HCT116 (cell line): Measurements from ENCODE around the gene DCUN1D1. TPM values are rescaled to one million over a fixed set of nuclear protein-coding genes. Genes with fewer than 3 reads are reported as not detected.
"Not testable (repeated sequence)": the region's sequence is repeated elsewhere in the genome, so short reads cannot be mapped to it uniquely, and the experiment has no call there.

Experiments used
- ATAC-seq: fragments of 200-7000 bp; cut with Tn5 transposase; 2 replicates; pipeline ENCODE4 v1.9.1; 2020; ENCODE audit warnings: mild to moderate bottlenecking, moderate library complexity
- BruUV-seq: library from RNA; stranded (reverse); fragments of 400-500 nt; replicated peaks from 2 replicates; lab custom pipeline; 2021; lab: Mats Ljungman, UMichigan
- CTCF ChIA-PET: fragments of 300-600 bp; sonication (Branson Sonifier 250); formaldehyde crosslinking; loops from one replicate; lab custom pipeline; 2021; ENCODE audit warnings: antibody characterized with exemption; lab: Charles Lee
- POLR2A ChIA-PET: fragments of 300-600, 350-600 bp; sonication (Branson Sonifier 250); formaldehyde crosslinking; loops from one replicate; lab custom pipeline; 2021; ENCODE audit warnings: antibody characterized with exemption; lab: Charles Lee
- RAD21 ChIA-PET, 2 experiments: fragments of 300-600 bp; sonication (Branson Sonifier 250); formaldehyde crosslinking; loops; one replicate each; lab custom pipeline; 2023; ENCODE audit warnings: low total read pairs in 2 of 2; ENCODE audit not compliant: uncharacterized antibody in 2 of 2, unreplicated experiment in 2 of 2, low non-redundant PET in 1 of 2; lab: Charles Lee
- DNase-seq: peaks from one replicate; pipeline ENCODE4 v3.0.0-alpha.2; 2010; ENCODE audit warnings: low read depth, low spot score
- H2AFZ ChIP-seq: fragments of 200-600 bp; shearing (Covaris generic), sonication (generic); 2 replicates; pipeline ENCODE4 v1.6.1; 2017; ENCODE audit warnings: low read depth, mixed run types, mixed read lengths, antibody characterized with exemption, low read length; ENCODE audit not compliant: poor library complexity, severe bottlenecking
- H3K27ac ChIP-seq: 2 replicates; pipeline ENCODE4 v1.5.1; 2012; ENCODE audit warnings: low read depth, low read length
- H3K27me3 ChIP-seq: fragments of 200-600 bp; sonication (generic); 2 replicates; pipeline ENCODE4 v1.6.1; 2016; ENCODE audit warnings: mixed run types, low read length, mixed read lengths; ENCODE audit not compliant: insufficient read depth
- H3K36me3 ChIP-seq, 2 experiments: fragments of 200-500 bp in 1 of 2; fragments of 200-600 bp in 1 of 2; sonication (Bioruptor generic) in 1 of 2; sonication (generic) in 1 of 2; 2 replicates each; pipeline versions ENCODE4 v1.5.1 to v1.6.1; 2014 to 2016; ENCODE audit warnings: low read length in 2 of 2, inconsistent platforms in 1 of 2, mixed read lengths in 1 of 2, mixed run types in 1 of 2; ENCODE audit not compliant: insufficient read depth in 2 of 2, control insufficient read depth in 1 of 2
- H3K4me1 ChIP-seq, 2 experiments: fragments of 200-600 bp in 1 of 2; sonication (generic) in 1 of 2; 2 replicates each; pipeline versions ENCODE4 v1.5.1 to v1.6.1; 2012 to 2017; ENCODE audit warnings: low read length in 2 of 2, inconsistent platforms in 1 of 2, mild to moderate bottlenecking in 1 of 2, mixed read lengths in 1 of 2, mixed run types in 1 of 2, moderate library complexity in 1 of 2; ENCODE audit not compliant: insufficient read depth in 2 of 2, control insufficient read depth in 1 of 2
- H3K4me2 ChIP-seq: fragments of 200-600 bp; sonication (generic); 2 replicates; pipeline ENCODE4 v1.6.1; 2017; ENCODE audit warnings: mixed run types, low read length, mixed read lengths
- H3K4me3 ChIP-seq, 2 experiments: fragments of 200-600 bp in 1 of 2; sonication (generic) in 1 of 2; replicated peaks in 1 of 2; 2 replicates each; pipeline ENCODE4 v1.5.1; 2011 to 2016; ENCODE audit warnings: low read length in 2 of 2, control low read depth in 1 of 2, low read depth in 1 of 2, mild to moderate bottlenecking in 1 of 2, mixed read lengths in 1 of 2, mixed run types in 1 of 2
- H3K79me2 ChIP-seq: fragments of 200-600 bp; sonication (generic); 2 replicates; pipeline ENCODE4 v1.6.1; 2017; ENCODE audit warnings: mild to moderate bottlenecking, mixed run types, low read length, moderate library complexity, mixed read lengths; ENCODE audit not compliant: insufficient read depth
- H3K9ac ChIP-seq: fragments of 200-600 bp; sonication (generic); 2 replicates; pipeline ENCODE4 v1.6.1; 2016; ENCODE audit warnings: low read length, mixed read lengths
- H3K9me2 ChIP-seq: fragments of 200-600 bp; sonication (generic), shearing (Covaris generic); 2 replicates; pipeline ENCODE4 v1.6.1; 2017; ENCODE audit warnings: mixed run types, mild to moderate bottlenecking, moderate library complexity; ENCODE audit not compliant: insufficient read depth
- H3K9me3 ChIP-seq, 2 experiments: fragments of 200-500 bp in 1 of 2; fragments of 200-600 bp in 1 of 2; sonication (Bioruptor generic) in 1 of 2; sonication (generic) in 1 of 2; 2 replicates each; pipeline ENCODE4 v1.6.1; 2014 to 2017; ENCODE audit warnings: low read length in 2 of 2, mixed read lengths in 2 of 2, inconsistent platforms in 1 of 2, low read depth in 1 of 2, mild to moderate bottlenecking in 1 of 2, mixed run types in 1 of 2, moderate library complexity in 1 of 2; ENCODE audit not compliant: control insufficient read depth in 1 of 2, insufficient read depth in 1 of 2
- H4K20me1 ChIP-seq: fragments of 200-600 bp; sonication (generic), shearing (Covaris generic); 2 replicates; pipeline ENCODE4 v1.6.1; 2017; ENCODE audit warnings: mixed run types, mild to moderate bottlenecking, moderate library complexity; ENCODE audit not compliant: insufficient read depth
- JUND ChIP-seq: IDR thresholded peaks from 2 replicates; pipeline ENCODE4 v1.6.1; 2012
- SIN3A ChIP-seq: IDR thresholded peaks from 2 replicates; pipeline ENCODE4 v1.6.1; 2012; ENCODE audit warnings: low read depth
- intact Hi-C: fragments of 100-400 bp; cut with micrococcal nuclease; formaldehyde crosslinking; loops from 2 replicates; pipeline ENCODE4 v1.10.0; 2022
- total RNA-seq: library from RNA; stranded (reverse); gene quantifications from one replicate; pipeline ENCODE4 v1.2.1, GENCODE V29; 2021; ENCODE audit not compliant: unreplicated experiment

Gene DCUN1D1
- total RNA-seq, 1 experiment from 2014 or later = 46.9 TPM

GRCh38 chr3:182999767-183000166 is 19.4 kb upstream of the DCUN1D1 start:
- no peaks in the 10 kb centered on the region for H3K27me3 ChIP-seq
- H3K4me3 ChIP-seq = no peak overlapping the region
- H3K9me2 ChIP-seq = no peaks in the 10 kb centered on the region
- ChIA-PET CTCF (no interaction called here), POLR2A (no interaction called here), RAD21 (no interaction called here)
- ATAC-seq (no peak), DNase-seq (no peak)
- H3K9ac ChIP-seq = no peak overlapping the region
- no peak overlapping the region for H2AFZ ChIP-seq
- no TSS peak for BruUV-seq
- TF ChIP-seq JUND (no peak), SIN3A (no peak)
- intact Hi-C loops = no loop called here
- no peaks in the 10 kb centered on the region for H3K79me2 ChIP-seq
- H3K36me3 ChIP-seq = no peaks in the 10 kb centered on the region
- no peak overlapping the region for H3K27ac ChIP-seq
- no peaks in the 10 kb centered on the region for H4K20me1 ChIP-seq
- no peaks in the 10 kb centered on the region for H3K9me3 ChIP-seq
- no peak overlapping the region for H3K4me2 ChIP-seq
- no peaks in the 10 kb centered on the region for H3K4me1 ChIP-seq

DNA sequence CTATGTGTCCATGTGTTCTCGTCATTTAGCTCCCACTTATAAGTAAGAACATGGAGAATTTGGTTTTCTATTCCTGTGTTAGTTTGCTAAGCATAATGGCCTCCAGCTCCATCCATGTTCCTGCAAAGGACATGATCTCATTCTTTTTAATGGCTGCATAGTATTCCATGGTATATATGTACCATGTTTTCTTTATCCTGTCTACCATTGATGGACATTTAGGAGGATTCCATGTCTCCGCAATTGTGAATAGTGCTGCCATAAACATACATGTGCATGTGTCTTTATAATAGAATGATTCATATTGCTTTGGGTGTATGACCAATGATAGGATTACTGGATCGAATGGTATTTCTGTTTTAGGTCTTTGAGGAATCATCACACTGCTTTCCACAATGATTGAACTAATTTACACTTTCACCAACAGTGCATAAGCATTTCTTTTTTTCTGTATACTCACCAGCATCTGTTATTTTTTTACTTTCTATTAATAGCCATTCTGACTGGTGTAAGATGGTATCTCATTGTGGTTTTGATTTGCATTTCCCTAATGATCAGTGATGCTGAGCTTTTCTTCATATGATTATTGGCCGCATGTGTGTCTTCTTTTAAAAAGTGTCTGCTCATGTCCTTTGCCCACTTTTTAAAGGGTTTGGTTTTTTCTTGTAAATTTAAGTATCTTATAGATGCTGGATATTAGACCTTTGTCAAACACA is 13.3 kb upstream of the DCUN1D1 start:
- H4K20me1 ChIP-seq, RAD21 ChIA-PET, H3K4me3 ChIP-seq, H3K27ac ChIP-seq, intact Hi-C loops, DNase-seq, H3K36me3 ChIP-seq, ATAC-seq, H3K79me2 ChIP-seq, H3K4me1 ChIP-seq, H3K9me2 ChIP-seq, BruUV-seq, H3K9me3 ChIP-seq, CTCF ChIA-PET, H3K4me2 ChIP-seq, H3K27me3 ChIP-seq, H2AFZ ChIP-seq, H3K9ac ChIP-seq: not testable (repeated sequence)
- POLR2A ChIA-PET = interaction anchor here (0.6 kb wide), 1 partner anchor 207 kb away, joined by 3 read pairs; no protein-coding TSS in a partner anchor
